A673 (cell line): Measurements from ENCODE around the gene ADGRB2.

Experiments used
- EZH2 ChIP-seq: fragments of 200-600 bp; sonication (generic); IDR thresholded peaks from 2 replicates; pipeline ENCODE4 v1.6.1; 2017; ENCODE audit warnings: borderline replicate concordance, low read depth, mild to moderate bottlenecking, mixed read lengths, antibody characterized with exemption, low read length; ENCODE audit not compliant: poor library complexity, severe bottlenecking
- TF ChIP-seq, protein P1 (sequence below): fragments of 300-800, 200-600 bp; sonication (generic); conservative IDR thresholded peaks from 2 replicates; pipeline ENCODE4 v1.5.1; 2017; ENCODE audit warnings: low read depth, mild to moderate bottlenecking, antibody characterized with exemption, low read length, moderate library complexity, mixed read lengths

DNA sequence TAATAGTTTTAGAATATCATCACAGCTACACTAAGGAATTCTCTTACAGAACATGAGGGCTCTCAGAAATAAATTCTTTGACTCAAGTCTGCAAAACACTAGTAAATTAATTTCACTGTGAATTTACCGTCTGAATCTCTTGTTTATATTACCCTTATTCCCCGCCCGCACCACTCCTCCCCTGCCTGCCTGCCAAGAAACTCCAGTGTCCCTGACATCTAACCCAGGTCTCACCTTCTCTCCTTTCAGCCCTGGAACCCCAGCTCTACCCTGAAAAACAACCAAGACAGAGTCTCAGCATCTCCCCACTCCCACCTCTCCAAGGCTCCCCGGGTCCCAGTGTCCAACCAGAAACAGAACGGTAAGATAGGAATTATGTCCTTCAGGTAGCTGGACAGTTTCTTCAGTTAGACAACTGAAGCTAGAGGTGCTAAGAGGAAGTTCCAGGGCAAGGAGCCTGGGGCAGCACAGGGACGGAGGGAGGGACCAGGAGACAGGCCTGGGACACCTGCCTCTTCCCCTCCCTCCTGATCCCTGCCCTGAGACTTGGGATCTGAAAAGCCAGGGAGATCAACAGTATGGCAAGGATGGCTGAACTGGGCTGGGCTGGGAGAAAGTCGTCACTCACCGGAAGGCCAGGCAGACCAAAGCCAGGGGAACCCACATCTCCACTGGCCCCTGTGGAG lies 75.8 kb downstream of the ADGRB2 start:
- TF ChIP-seq, protein P1, sequence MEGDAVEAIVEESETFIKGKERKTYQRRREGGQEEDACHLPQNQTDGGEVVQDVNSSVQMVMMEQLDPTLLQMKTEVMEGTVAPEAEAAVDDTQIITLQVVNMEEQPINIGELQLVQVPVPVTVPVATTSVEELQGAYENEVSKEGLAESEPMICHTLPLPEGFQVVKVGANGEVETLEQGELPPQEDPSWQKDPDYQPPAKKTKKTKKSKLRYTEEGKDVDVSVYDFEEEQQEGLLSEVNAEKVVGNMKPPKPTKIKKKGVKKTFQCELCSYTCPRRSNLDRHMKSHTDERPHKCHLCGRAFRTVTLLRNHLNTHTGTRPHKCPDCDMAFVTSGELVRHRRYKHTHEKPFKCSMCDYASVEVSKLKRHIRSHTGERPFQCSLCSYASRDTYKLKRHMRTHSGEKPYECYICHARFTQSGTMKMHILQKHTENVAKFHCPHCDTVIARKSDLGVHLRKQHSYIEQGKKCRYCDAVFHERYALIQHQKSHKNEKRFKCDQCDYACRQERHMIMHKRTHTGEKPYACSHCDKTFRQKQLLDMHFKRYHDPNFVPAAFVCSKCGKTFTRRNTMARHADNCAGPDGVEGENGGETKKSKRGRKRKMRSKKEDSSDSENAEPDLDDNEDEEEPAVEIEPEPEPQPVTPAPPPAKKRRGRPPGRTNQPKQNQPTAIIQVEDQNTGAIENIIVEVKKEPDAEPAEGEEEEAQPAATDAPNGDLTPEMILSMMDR, result no peak
- no peak for TF ChIP-seq EZH2
